ENCODE results near the gene CEMIP2. TPM values are rescaled to one million over a fixed set of nuclear protein-coding genes. Genes with fewer than 3 reads are reported as not detected.

CEMIP2 gene
- total RNA-seq, 1 donor from 2014 or later, result 111 TPM

Other genes starting within 250 kb of the CEMIP2 start
- gene ABHD17B, start 142.7 kb upstream of the CEMIP2 start, total RNA-seq, result 14.4 TPM
- 12.2 TPM for gene C9orf85, start 143.1 kb upstream of the CEMIP2 start, total RNA-seq

Data from sciatic nerve (tissue), 1 donor.